ENCODE results near the gene IL36G.
A peak's percentile ranks its signal among the peaks of the same experiment; 100 is the strongest.
"Not testable (repeated sequence)": the region's sequence is repeated elsewhere in the genome, so short reads cannot be mapped to it uniquely, and the experiment has no call there.

The IL36G gene

DNA sequence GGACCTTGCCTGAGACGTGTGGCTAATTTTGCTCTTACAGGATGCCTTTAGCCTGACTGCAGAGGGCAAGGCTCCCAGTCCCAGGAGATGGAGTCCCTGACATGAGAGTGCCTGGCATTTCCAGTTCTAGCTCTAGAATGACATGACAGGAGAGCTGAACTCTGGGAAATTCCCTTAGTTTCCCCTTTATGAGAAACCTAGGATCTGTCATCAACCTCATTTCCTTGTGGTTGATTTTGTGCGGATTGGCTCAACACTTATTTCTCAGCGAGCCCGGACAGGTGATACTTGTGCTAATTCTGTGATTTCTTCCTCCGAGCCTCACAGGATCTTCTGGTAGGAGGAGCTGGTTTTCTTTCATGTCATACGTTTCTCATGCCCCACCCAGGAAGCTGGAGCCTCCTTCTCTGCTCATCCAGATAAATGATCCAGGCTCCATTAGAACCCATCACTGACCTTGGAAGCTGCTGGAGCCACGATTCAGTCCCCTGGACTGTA, at the start of gene IL36G:
TSS of gene IL36G (plus strand) at position 448 of the 498 bp plus-strand sequence. CDS start 633 bp downstream, outside the sequence.
- DNase-seq (ENCODE audit: low read depth): no peak

DNA sequence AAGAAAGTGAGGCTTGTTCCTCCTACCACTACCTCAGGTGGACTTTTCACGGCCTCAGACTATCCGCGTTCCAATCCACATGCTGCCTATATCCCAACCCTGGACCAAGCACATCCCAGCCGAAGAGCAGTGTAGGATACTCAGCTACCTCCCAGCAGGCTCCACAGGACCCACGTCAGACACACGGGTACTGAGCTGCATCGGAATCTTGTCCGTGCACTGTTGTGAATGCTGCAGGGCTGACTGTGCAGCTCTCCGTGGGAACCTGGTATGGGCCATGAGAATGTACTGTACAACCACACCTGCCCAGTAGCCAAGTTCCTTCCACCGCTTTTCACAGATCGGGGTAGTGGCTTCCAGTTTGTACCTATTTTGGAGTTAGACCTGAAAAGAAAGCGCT, 44.5 kb upstream of the IL36G start:
- DNase-seq (ENCODE audit: low read depth): no peak

DNA sequence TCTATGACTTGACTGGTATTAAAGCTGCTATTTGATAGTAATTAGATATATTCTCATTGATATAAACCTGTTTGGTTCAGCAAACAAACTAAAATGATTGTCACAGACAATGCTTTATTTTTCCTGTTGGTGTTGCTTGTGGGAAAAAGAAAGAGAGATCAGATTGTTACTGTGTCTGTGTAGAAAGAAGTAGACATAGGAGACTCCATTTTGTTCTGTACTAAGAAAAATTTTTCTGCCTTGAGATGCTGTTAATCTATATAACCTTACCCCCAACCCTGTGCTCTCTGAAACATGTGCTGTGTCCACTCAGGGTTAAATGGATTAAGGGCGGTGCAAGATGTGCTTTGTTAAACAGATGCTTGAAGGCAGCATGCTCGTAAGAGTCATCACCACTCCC, 43.7 kb upstream of the IL36G start:
- DNase-seq (ENCODE audit: low read depth): not testable (repeated sequence)

DNA sequence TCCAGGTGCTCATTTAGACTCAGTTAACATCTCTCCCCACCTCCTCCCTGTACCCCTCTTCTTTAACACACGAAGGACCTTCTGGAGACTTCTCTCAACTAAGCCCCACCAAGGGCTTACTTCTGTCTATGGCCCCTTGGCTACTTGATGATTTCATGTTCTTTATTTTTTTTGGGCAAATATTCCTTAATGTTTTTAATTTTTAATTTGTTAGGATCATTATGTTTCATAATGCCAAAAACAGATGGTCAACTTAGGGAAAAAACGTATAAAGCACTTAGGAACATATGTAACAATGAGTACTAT, 40.9 kb upstream of the IL36G start:
- no peak for DNase-seq (ENCODE audit: low read depth)

DNA sequence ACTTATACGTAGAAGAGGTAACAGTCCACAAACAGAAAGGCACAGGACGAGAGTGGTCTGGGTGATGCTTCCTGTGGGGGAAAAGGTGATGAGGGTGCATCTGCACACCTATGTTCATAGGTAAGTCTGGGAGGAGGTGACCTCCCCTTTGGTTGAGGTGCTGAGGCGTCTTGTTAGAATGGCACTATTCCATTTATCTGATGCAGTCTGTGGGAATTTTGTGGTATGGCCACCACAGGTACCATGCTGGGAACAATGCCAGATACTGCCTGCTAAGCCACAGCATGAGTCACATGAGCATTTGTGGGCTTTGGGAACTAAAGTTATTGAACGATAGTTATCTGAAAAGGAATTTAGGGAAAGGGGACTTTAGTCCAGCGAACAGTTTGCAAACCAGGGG, 38.9 kb upstream of the IL36G start:
- DNase-seq (ENCODE audit: low read depth): no peak

DNA sequence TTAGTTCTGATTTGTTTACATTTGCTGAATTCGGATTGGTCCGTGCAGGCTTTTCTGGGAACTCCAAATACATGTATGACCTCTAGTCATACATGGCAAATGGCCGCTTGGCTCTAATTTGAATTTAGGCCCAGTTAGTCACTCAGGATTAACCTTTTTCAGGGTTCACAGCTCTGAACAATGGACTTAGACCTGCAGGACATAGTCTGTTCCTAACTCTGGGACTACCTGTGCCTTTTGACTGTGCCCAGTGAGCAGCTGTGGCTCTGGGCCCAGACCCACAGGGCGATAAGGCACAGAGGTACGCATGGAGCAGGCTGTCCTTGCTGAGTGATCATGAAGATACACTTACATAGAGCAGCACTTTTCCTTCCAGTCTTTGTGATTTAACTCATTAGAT, 38.4 kb upstream of the IL36G start:
- no peak for DNase-seq (ENCODE audit: low read depth)

DNA sequence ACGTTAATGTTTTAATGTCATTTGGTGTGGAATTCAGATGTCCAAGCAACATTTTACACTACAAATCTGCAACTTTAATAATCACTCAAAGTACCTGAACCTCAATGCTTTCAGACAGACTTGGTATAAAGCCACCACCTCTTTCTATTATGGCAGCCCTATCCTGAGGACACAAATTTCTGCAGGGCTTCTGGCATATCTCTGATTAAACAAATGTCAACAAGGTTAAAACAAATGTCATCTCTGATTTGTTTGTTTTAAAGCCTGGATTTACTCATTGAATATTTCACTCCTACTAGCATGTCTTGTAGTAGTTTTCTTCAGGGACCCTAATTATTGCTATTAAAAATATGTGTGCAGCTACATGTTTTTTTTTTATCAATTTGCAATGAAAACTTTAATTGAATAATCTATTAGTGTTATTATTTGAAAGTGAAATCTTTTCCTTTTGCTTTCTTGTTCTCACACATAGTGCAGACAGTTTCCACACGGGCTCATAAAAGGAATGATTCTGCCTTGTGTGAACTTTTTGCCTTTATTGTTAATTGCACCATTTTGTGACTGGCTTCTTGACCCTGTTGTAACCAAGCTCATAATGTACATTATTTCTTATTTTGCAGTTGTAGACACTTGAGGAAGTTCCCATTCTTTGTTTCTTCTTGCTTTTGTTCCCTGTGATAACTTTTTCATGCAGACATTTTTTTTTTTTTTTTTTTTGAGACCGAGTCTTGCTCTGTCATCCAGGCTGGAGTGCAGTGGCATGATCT, 36.8 kb upstream of the IL36G start:
- no peak for DNase-seq (ENCODE audit: low read depth)

DNA sequence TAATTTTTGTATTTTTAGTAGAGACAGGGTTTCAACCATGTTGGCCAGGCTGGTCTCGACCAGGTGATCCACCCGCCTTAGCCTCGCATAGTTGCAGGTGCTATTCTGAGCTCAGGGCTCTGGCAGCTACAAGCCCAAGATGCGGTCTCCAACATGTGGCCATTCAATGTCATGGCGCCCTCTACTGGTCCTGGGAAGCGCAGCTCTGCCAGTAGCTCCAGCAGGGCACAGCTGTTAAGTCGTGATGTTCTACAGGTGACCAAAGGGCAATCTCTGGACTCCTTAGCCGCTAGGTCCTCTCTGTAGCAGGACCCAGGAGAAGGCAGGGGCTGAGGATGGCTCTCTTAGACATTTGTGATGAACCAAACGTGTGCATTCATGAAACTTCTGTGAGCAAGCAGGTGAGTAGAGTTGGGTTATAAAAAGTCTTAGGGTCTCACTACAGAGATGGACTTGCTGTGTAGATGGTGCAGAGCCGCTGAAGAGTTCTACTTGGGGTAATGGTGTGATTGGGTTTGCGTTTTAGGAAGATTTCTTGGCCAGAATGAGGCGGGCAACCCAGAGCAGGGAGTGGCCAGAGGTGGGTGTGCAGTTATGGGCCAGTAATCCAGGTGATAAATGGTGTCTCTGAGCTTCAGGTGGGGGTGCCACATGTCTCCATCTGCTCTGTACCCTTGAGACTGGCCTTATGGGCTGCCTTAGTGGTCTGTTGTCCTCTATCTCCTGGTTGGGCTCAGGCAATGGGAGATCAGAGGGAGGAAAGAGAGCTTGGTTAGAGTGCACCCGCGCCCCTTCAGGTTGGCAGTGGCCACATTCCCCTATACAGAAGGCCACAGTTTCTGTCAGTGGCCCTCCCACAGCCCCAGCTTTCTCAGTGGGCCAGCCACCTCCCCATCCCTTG, 35.8 kb upstream of the IL36G start:
- peak; percentile 22 for DNase-seq (ENCODE audit: low read depth)

DNA sequence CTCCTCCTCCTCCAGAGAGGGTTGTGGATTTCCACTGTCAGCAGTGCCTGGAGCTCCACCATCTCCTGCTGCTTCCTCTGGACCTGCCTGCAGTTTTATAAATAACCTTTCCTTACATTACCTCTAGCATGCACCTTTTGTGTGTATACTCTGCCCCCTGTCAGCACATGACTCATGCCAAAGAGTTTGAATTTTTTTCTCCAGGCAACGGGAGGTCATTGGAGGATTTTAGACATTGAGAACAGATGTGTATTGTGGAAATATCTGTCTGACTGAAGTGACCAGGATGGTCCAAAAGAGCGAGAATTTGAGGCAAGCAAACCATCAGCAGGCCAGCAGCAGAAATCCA, 35.2 kb upstream of the IL36G start:
- DNase-seq (ENCODE audit: low read depth): no peak

DNA sequence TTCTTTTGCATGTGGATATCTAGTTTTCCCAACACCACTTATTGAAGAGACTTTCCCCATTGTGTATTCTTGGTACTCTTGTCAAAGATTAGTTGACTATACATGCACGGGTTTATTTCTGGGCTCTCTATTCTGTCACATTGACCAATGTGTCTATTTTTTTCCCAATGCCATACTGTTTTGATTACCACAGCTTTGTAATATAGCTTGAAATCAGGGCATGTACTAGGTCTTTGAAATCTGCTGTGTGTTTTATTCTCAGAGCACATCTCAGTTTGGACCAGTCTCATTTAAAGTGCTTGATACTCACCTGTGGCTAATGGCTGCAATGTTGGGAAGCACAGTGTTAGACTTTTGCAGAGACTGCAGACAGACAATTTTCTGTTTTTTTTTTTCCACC, 32.8 kb upstream of the IL36G start:
- DNase-seq (ENCODE audit: low read depth): no peak

DNA sequence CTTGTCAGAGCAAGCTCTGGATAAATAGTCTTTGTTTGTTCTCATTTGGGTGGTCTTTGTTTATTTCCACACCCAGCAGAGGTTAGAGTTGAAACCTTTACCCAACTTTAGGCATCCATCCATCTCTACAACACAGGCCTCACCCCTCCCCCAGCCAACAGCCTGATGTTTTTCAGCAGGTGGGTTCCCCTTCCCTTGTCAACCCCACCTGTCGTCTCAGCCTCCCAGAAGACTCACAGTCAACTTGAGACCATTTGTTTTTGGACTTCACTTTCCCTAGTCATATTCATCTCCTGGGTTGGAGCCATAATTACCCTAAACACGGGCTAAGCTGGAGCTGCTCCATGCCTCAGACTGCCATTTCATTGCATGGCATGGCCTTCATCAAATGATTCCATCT, 31.7 kb upstream of the IL36G start:
- no peak for DNase-seq (ENCODE audit: low read depth)

DNA sequence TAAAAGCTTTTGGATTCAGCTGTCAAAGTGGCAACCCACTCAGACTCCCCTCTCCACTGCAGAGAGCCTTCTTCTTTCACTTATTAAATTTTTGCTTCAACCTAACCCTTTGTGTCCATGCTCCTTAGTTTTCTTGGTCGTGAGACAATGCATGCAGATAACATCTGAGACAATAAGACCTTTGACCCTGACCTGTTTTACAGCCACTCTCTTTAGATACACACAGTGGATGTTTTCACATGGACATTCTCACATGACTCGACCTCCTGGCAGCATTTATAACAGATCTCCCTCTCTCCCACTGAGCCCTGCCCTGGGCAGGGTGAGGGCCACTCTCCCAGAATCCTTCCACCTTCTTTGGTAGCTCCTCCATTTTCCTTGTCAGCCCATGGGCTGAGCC, 30.4 kb upstream of the IL36G start:
- no peak for DNase-seq (ENCODE audit: low read depth)

DNA sequence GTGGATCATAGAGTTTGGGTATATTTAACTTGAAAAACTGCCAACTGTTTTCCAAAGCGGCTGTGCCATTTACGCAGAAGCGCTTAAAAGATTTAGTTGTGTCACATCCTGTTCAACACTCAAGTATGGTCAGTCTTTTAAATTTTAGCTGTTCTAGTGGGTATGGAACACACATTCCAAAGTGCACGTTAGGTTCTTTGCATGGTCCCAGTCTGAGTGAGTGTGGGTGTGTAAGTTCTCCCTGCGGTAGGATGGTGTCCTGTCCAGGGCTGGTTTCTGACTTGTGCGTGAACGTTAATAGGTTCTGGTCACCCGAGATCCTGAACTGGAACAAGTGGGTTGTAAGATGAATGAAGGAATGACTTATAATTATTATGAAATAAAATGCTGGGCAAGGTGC, 28.4 kb upstream of the IL36G start:
- no peak for DNase-seq (ENCODE audit: low read depth)

DNA sequence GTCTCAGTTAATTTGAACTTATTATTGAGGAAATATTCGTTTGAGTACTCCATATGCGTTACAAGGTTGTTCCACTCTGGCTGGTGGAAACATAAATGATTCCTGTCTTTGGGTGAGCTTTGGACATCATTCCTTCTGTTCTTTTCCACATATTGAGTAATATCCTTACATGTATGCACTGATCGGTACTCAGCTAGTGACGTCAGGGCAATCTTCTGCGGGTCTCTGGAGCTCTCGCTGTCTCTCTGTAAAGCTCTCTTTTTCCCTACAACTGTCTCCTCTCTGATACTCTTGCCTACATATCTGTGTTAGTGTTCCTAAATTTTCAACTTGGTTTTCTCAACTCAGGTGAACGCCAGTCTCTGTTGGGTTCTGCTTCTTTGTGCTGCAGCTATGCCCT, 23.4 kb upstream of the IL36G start:
- no peak for DNase-seq (ENCODE audit: low read depth)

DNA sequence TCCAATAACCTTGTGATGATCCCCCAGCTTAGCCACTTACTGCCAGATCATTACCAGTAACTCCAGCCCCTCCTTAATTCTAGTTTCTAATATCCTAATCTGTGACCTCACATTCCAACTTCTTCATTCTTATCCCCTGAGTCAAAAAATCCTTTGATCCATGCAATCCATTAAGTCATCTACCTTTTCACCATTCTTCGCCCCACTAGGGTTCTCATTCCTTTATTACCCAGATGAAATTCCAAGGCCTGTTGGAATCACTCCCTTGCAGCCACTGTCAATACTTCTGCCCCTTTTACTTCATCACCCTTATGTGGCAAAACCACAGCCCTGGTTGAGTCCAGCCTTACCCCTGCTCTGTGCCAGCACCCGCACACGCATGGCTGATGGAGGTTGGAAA, 20.3 kb upstream of the IL36G start:
- no peak for DNase-seq (ENCODE audit: low read depth)

DNA sequence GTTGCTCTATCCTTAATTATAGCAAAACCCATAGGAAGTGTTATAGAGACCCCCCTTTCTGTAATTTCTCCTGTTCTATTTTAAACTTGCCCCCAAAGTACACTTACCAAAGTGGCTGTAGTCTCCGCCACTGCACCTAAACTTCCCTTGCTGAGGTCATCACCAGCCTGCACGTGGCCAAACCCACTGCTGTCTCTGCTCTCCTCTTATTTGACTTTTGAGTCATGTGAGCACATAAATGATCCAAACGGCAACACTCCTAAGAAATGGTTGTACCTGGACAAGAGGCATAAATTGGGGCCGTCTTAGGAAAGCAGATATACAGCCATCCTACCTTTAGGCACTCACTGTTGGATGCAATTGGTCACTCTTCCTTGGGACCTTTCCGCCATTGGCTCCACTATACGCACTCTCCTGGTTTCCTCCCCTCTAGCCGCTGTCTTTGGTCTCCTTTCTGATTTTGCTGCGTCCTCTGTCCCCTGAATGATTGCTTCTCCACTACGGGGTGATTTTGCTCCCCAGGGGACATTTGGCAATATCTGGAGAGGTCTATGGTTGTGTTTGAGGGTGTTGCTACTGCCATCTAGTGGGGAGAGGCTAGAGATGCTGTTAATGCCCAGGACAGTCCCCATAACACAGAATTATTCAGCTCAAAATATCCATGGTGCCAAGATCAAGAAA, 19.2 kb upstream of the IL36G start:
- DNase-seq (ENCODE audit: low read depth): peak; percentile 25

DNA sequence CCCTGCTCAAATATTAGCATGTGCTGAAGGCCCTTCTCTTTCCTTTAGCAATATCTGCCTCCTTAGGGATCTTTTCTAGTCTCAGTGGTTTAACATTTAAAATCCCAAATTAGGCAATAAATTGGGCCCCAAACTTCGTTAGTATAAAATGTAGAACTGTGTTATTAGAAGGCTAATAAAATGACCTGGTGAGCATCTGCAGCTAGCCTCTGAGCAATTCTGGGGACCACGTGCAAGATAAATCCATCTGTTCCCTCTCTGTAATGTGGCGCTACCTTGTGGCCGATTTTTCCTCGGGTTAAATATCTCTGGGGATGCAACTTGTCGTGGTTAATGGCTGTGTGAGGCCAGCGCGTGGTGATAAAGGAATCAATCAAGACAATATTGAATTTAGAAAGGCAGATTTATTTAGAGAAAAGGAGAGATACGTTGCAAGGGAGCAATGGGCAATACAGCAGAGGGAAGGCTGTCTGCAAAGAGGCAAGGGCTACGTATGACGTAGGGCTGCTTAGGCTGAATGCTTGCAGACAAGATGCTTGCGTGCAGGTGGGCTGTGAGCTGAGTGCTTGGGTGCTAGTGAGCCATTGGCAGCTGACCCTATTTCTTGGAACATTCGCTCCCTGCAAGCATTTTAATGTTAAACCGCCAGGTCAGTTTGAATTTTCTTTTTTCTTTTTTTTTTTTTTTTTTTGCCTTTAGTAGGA, 18.5 kb upstream of the IL36G start:
- no peak for DNase-seq (ENCODE audit: low read depth)

DNA sequence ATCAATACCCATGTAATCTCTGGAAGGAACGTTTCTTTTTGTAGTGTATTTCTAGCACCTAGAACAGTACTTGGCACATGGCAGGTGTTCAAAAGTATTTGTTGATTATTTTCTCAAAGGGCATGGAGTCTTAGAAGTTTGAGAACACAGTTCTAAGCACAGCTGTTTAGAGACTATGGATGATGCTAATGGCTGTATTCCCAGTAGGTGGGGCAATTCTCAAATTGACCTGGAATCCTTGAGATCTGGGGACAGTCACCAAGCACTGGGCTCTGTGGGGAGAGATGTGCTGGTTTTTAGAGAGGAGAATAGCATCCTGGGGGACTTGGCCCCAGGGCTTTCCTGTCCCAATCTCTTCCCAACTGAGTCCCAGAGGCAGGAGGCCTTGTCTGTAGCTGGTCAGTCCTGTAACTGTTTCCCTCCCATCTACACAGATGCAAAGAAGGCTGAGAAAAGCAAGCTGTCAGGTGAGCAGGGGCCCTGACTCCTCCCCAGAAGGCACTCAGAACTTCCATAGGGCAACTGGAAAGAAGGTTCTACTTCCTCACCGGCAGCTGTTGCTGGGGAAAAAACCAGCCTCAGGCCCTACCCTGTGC, 17.5 kb upstream of the IL36G start:
- no peak for DNase-seq (ENCODE audit: low read depth)

DNA sequence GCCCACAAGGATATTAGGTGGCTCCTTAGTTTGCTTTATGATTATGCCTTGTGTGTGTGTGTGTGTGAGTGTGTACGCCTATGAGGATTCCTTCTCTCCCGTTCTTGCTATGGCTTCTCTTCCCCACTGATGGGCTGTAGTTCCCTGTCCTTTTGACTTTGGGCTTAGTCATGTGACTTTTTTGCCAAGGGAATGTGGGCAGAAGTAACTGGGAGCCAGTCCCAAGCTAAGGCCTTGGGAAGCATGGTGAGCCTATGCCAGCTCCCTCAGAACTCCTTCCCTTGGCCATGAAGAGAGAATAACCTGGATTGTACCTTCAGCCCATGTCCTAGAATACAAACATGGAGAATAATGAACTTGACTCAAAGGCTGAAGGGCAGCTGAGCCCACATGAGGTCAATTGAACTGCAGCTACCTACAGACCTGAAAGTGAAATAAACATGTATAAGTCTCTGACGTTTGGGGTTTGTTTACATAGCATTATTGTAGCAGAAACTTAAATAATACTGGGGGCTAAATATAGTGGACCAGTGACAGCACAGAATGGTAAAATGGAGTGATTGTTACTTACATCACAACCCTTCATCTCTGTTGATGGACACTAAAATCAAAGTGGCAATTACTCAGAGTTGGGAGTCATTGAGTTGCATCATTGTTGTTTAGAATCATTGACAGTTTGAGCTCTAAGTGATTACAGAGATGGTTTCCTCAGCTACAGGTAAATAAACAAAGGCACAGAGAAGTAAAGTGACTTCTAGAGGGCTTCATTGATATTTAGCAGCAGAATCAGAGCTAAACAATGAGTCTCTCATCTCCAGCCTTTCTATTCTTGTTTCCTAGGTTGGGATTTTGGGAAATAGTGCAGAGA, 15.3 kb upstream of the IL36G start:
- DNase-seq (ENCODE audit: low read depth): no peak

DNA sequence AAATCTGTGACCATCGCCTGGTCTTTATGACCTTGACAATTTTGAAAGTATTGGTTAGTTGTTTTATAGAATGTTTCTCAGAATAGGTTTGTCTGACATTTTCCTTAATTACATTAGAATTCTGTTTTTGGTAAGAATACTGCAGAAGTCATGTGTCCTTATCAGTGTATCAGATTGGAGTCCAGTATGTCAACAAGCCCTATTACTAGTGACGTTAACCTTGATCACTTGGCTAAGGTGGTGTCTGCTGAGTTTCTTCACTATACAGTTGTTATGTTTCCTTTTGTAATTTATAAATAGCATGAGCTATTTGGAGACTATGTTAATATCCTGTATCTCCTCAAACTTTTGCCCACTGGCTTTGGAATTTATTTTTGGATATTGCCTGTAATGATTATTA, 10.8 kb upstream of the IL36G start:
- no peak for DNase-seq (ENCODE audit: low read depth)
